Keratinocyte (primary cell): Measurements from ENCODE around the gene TIAM1. TPM values are rescaled to one million over a fixed set of nuclear protein-coding genes. Genes with fewer than 3 reads are reported as not detected.

Experiments
- DNase-seq: peaks from one replicate; pipeline ENCODE4 v3.0.0-alpha.2; 2011; ENCODE audit warnings: low read depth, missing footprints, low spot score
- FAIRE-seq: peaks from 2 replicates; lab custom pipeline; 2011; peaks lifted over from hg19 to GRCh38; lab: Jason Lieb, UNC
- H2AFZ ChIP-seq: 2 replicates; pipeline ENCODE4 v1.6.0; 2012; ENCODE audit warnings: low read length, control low read depth, inconsistent platforms; ENCODE audit not compliant: control insufficient read depth
- H3K27ac ChIP-seq: 2 replicates; pipeline ENCODE4 v1.5.1; 2011; ENCODE audit warnings: low read length; ENCODE audit not compliant: control insufficient read depth, insufficient read depth
- H3K27me3 ChIP-seq: 3 replicates; pipeline ENCODE4 v1.6.0; 2011; ENCODE audit warnings: low read length; ENCODE audit not compliant: control insufficient read depth, insufficient read depth; ENCODE audit errors: extremely low read depth
- H3K36me3 ChIP-seq, 2 experiments: 2 replicates in 1 of 2; 3 replicates in 1 of 2; pipeline ENCODE4 v1.5.1; 2011; ENCODE audit warnings: low read length in 2 of 2, mild to moderate bottlenecking in 1 of 2; ENCODE audit not compliant: control insufficient read depth in 2 of 2, insufficient read depth in 2 of 2; ENCODE audit errors: extremely low read depth in 1 of 2
- H3K4me1 ChIP-seq: 3 replicates; pipeline ENCODE4 v1.5.1; 2011; ENCODE audit warnings: low read length; ENCODE audit not compliant: control insufficient read depth, insufficient read depth; ENCODE audit errors: extremely low read depth
- H3K4me2 ChIP-seq: 3 replicates; pipeline ENCODE4 v1.6.0; 2011; ENCODE audit warnings: low read depth, low read length; ENCODE audit not compliant: control insufficient read depth, insufficient read depth; ENCODE audit errors: extremely low read depth
- H3K4me3 ChIP-seq, 3 experiments: fragments of 200-600 bp in 1 of 3; sonication (generic) in 1 of 3; 2 replicates in 2 of 3; 3 replicates in 1 of 3; pipeline ENCODE4 v1.5.1; 2011 to 2016; ENCODE audit warnings: low read length in 3 of 3, mild to moderate bottlenecking in 3 of 3, control low read depth in 2 of 3, inconsistent platforms in 1 of 3, low read depth in 1 of 3, mixed read lengths in 1 of 3, mixed run types in 1 of 3, moderate library complexity in 1 of 3; ENCODE audit not compliant: control insufficient read depth in 2 of 3, insufficient read depth in 2 of 3; ENCODE audit errors: extremely low read depth in 1 of 3
- H3K79me2 ChIP-seq: 2 replicates; pipeline ENCODE4 v1.6.0; 2012; ENCODE audit warnings: low read length; ENCODE audit not compliant: control insufficient read depth, insufficient read depth
- H3K9ac ChIP-seq: 3 replicates; pipeline ENCODE4 v1.6.0; 2011; ENCODE audit warnings: low read length; ENCODE audit not compliant: control insufficient read depth, insufficient read depth; ENCODE audit errors: extremely low read depth
- H3K9me1 ChIP-seq: 3 replicates; pipeline ENCODE4 v1.6.0; 2011; ENCODE audit warnings: low read length; ENCODE audit not compliant: control insufficient read depth, insufficient read depth; ENCODE audit errors: extremely low read depth
- H3K9me3 ChIP-seq: 2 replicates; pipeline ENCODE4 v1.5.1; 2012; ENCODE audit warnings: low read depth, low read length; ENCODE audit not compliant: control insufficient read depth
- H4K20me1 ChIP-seq: 3 replicates; pipeline ENCODE4 v1.6.0; 2011; ENCODE audit warnings: low read length; ENCODE audit not compliant: control insufficient read depth, insufficient read depth; ENCODE audit errors: extremely low read depth
- CTCF ChIP-seq, 3 experiments: IDR thresholded peaks in 1 of 3; conservative IDR thresholded peaks in 1 of 3; optimal IDR thresholded peaks in 1 of 3; 2 replicates in 2 of 3; 3 replicates in 1 of 3; pipeline versions ENCODE3 to v1.5.1; 2011; ENCODE audit warnings: low read length in 3 of 3, mild to moderate bottlenecking in 3 of 3, moderate library complexity in 2 of 3, control low read depth in 1 of 3, inconsistent platforms in 1 of 3; ENCODE audit not compliant: insufficient read depth in 2 of 3; ENCODE audit errors: extremely low read depth in 1 of 3
- EZH2 ChIP-seq: IDR thresholded peaks from one replicate; pipeline ENCODE4 v1.6.1; 2012; ENCODE audit warnings: inconsistent platforms, mild to moderate bottlenecking, low read length, moderate library complexity
- dilution Hi-C: fragments of 300-500 bp; cut with MboI; formaldehyde crosslinking; loops from one replicate; pipeline ENCODE4 v1.7.0; 2020; ENCODE audit warnings: low sequenced_read_pairs; ENCODE audit not compliant: extremely low pct_ligation_motif_present
- polyA plus RNA-seq, 5 experiments: library from polyadenylated mRNA; depleted of rRNA in 3 of 5; stranded (reverse) in 3 of 5; stranded (forward) in 1 of 5; unstranded in 1 of 5; fragments of >200 nt; gene quantifications; 1 replicate in 1 of 5; 2 replicates in 3 of 5; 3 replicates in 1 of 5; pipeline versions ENCODE4 v1.2.1 to v1.2.3, GENCODE V29; 2011 to 2012; ENCODE audit warnings: missing spikeins in 2 of 5, low read depth in 1 of 5, low replicate concordance in 1 of 5

The TIAM1 gene
- polyA plus RNA-seq, 1 donor (not counting 4 experiments of a cell fraction or from before 2014, with no cell fraction given): 8.3 TPM

- peaks cover 14% of the 10 kb centered on the region for H3K4me1 ChIP-seq
- H3K36me3 ChIP-seq: no peaks in the 10 kb centered on the region
- H3K4me2 ChIP-seq: no peak overlapping the region
- no peak overlapping the region for H3K4me3 ChIP-seq
- no peaks in the 10 kb centered on the region for H3K79me2 ChIP-seq
- FAIRE-seq (no peak), DNase-seq (no peak)
- peaks cover 3% of the 10 kb centered on the region for H4K20me1 ChIP-seq
- H3K9ac ChIP-seq: no peak overlapping the region
- no peak overlapping the region for H3K27ac ChIP-seq
- H2AFZ ChIP-seq: no peak overlapping the region
- TF ChIP-seq CTCF (optimal IDR thresholded peaks at IDR 0.05 in 1 of 3, IDR thresholded peaks at IDR 0.05 in 1 of 3, conservative IDR thresholded peaks at IDR 0.05 in 1 of 3; ENCODE audit: extremely low read depth in 1 of 3, insufficient read depth in 2 of 3, low read length in 3 of 3): no peak
- H3K9me3 ChIP-seq: peaks cover 2% of the 10 kb centered on the region
- no peaks in the 10 kb centered on the region for H3K9me1 ChIP-seq
- H3K27me3 ChIP-seq: no peaks in the 10 kb centered on the region
- dilution Hi-C loops: no loop called here
Observed at GRCh38 chr21:31235671-31236450, 108.2 kb downstream of the TIAM1 start.

- Histone ChIP-seq H3K9ac (no peak overlapping the region), H3K27me3 (no peaks in the 10 kb centered on the region), H4K20me1 (peaks cover 3% of the 10 kb centered on the region), H3K9me1 (no peaks in the 10 kb centered on the region), H3K4me3 (no peak overlapping the region), H2AFZ (no peak overlapping the region), H3K4me1 (peaks cover 14% of the 10 kb centered on the region), H3K79me2 (no peaks in the 10 kb centered on the region), H3K9me3 (no peaks in the 10 kb centered on the region), H3K36me3 (no peaks in the 10 kb centered on the region), H3K27ac (no peak overlapping the region), H3K4me2 (no peak overlapping the region)
- dilution Hi-C loops: no loop called here
- no peak for FAIRE-seq
- TF ChIP-seq EZH2 (no peak), CTCF (optimal IDR thresholded peaks at IDR 0.05 in 1 of 3, IDR thresholded peaks at IDR 0.05 in 1 of 3, conservative IDR thresholded peaks at IDR 0.05 in 1 of 3; ENCODE audit: extremely low read depth in 1 of 3, insufficient read depth in 2 of 3, low read length in 3 of 3) (no peak)
- DNase-seq: no peak
Observed at GRCh38 chr21:31234936-31235335, 109.1 kb downstream of the TIAM1 start.
